ENCODE results near the gene ADCK2.
"Not testable (repeated sequence)": the region's sequence is repeated elsewhere in the genome, so short reads cannot be mapped to it uniquely, and the experiment has no call there.

Gene ADCK2

GRCh38 chr7:140734729-140735128 is 62.0 kb downstream of the ADCK2 start:
- peaks cover 19% of the 10 kb centered on the region for H3K36me3 ChIP-seq (ENCODE audit: insufficient read depth, low read length)
- no peak overlapping the region for H3K9ac ChIP-seq (ENCODE audit: low read depth, low read length, poor library complexity, severe bottlenecking)
- H3K79me2 ChIP-seq (ENCODE audit: insufficient read depth, low read length): no peaks in the 10 kb centered on the region
- H3K4me3 ChIP-seq (ENCODE audit: low read length, poor library complexity, severe bottlenecking): no peak overlapping the region
- no peaks in the 10 kb centered on the region for H4K20me1 ChIP-seq (ENCODE audit: insufficient read depth, low read length, poor library complexity, severe bottlenecking)
- no peaks in the 10 kb centered on the region for H3K4me1 ChIP-seq (ENCODE audit: insufficient read depth, low read length, poor library complexity, severe bottlenecking)
- no peaks in the 10 kb centered on the region for H3K27me3 ChIP-seq (ENCODE audit: insufficient read depth, low read length, poor library complexity, severe bottlenecking)
- no peaks in the 10 kb centered on the region for H3F3A ChIP-seq (ENCODE audit: low read depth)
- no peaks in the 10 kb centered on the region for H3K9me3 ChIP-seq (ENCODE audit: insufficient read depth, low read depth, low read length)
- no peak overlapping the region for H2AFZ ChIP-seq (ENCODE audit: low read length)
- no peak for TF ChIP-seq EZH2phosphoT487 (IDR thresholded peaks at IDR 0.05; ENCODE audit: borderline replicate concordance)
- no peak for TF ChIP-seq CTCF (conservative IDR thresholded peaks at IDR 0.05; ENCODE audit: low read length)
- H3K4me2 ChIP-seq (ENCODE audit: low read depth, low read length, poor library complexity, severe bottlenecking): no peak overlapping the region
- no peaks in the 10 kb centered on the region for H3K9me2 ChIP-seq (replicated peaks; ENCODE audit: low read depth, low read length)

GRCh38 chr7:140738280-140738679 is 65.5 kb downstream of the ADCK2 start:
- Histone ChIP-seq H3K9me3 (ENCODE audit: insufficient read depth, low read depth, low read length) (no peaks in the 10 kb centered on the region), H3K4me2 (ENCODE audit: low read depth, low read length, poor library complexity, severe bottlenecking) (no peak overlapping the region), H3K4me3 (ENCODE audit: low read length, poor library complexity, severe bottlenecking) (no peak overlapping the region), H3F3A (ENCODE audit: low read depth) (no peaks in the 10 kb centered on the region), H3K9me2 (replicated peaks; ENCODE audit: low read depth, low read length) (no peaks in the 10 kb centered on the region), H3K4me1 (ENCODE audit: insufficient read depth, low read length, poor library complexity, severe bottlenecking) (peaks cover 4% of the 10 kb centered on the region), H4K20me1 (ENCODE audit: insufficient read depth, low read length, poor library complexity, severe bottlenecking) (no peaks in the 10 kb centered on the region), H2AFZ (ENCODE audit: low read length) (no peak overlapping the region), H3K27me3 (ENCODE audit: insufficient read depth, low read length, poor library complexity, severe bottlenecking) (no peaks in the 10 kb centered on the region), H3K79me2 (ENCODE audit: insufficient read depth, low read length) (no peaks in the 10 kb centered on the region), H3K9ac (ENCODE audit: low read depth, low read length, poor library complexity, severe bottlenecking) (no peak overlapping the region), H3K36me3 (ENCODE audit: insufficient read depth, low read length) (peaks cover 21% of the 10 kb centered on the region)
- TF ChIP-seq EZH2phosphoT487 (IDR thresholded peaks at IDR 0.05; ENCODE audit: borderline replicate concordance) (no peak), CTCF (conservative IDR thresholded peaks at IDR 0.05; ENCODE audit: low read length) (no peak)

GRCh38 chr7:140743255-140743654 is 70.5 kb downstream of the ADCK2 start:
- not testable (repeated sequence) for H2AFZ ChIP-seq (ENCODE audit: low read length); H3K9me2 ChIP-seq (replicated peaks; ENCODE audit: low read depth, low read length); H3K9me3 ChIP-seq (ENCODE audit: insufficient read depth, low read depth, low read length); H3K4me2 ChIP-seq (ENCODE audit: low read depth, low read length, poor library complexity, severe bottlenecking); H3K4me1 ChIP-seq (ENCODE audit: insufficient read depth, low read length, poor library complexity, severe bottlenecking); H3K79me2 ChIP-seq (ENCODE audit: insufficient read depth, low read length); H3F3A ChIP-seq (ENCODE audit: low read depth); H3K9ac ChIP-seq (ENCODE audit: low read depth, low read length, poor library complexity, severe bottlenecking); H4K20me1 ChIP-seq (ENCODE audit: insufficient read depth, low read length, poor library complexity, severe bottlenecking); H3K27me3 ChIP-seq (ENCODE audit: insufficient read depth, low read length, poor library complexity, severe bottlenecking); H3K4me3 ChIP-seq (ENCODE audit: low read length, poor library complexity, severe bottlenecking)
- H3K36me3 ChIP-seq (ENCODE audit: insufficient read depth, low read length): peaks cover 16% of the 10 kb centered on the region; the same call in 1 of the 2 replicates

GRCh38 chr7:140744005-140744404 is 71.3 kb downstream of the ADCK2 start:
- Histone ChIP-seq H3K79me2 (ENCODE audit: insufficient read depth, low read length) (no peaks in the 10 kb centered on the region), H3K4me1 (ENCODE audit: insufficient read depth, low read length, poor library complexity, severe bottlenecking) (peaks cover 4% of the 10 kb centered on the region), H3K4me2 (ENCODE audit: low read depth, low read length, poor library complexity, severe bottlenecking) (no peak overlapping the region), H3K9me2 (replicated peaks; ENCODE audit: low read depth, low read length) (no peaks in the 10 kb centered on the region), H3F3A (ENCODE audit: low read depth) (no peaks in the 10 kb centered on the region), H3K9ac (ENCODE audit: low read depth, low read length, poor library complexity, severe bottlenecking) (no peak overlapping the region), H3K27me3 (ENCODE audit: insufficient read depth, low read length, poor library complexity, severe bottlenecking) (no peaks in the 10 kb centered on the region), H4K20me1 (ENCODE audit: insufficient read depth, low read length, poor library complexity, severe bottlenecking) (no peaks in the 10 kb centered on the region), H3K36me3 (ENCODE audit: insufficient read depth, low read length) (peaks cover 19% of the 10 kb centered on the region; the same call in 1 of the 2 replicates), H3K9me3 (ENCODE audit: insufficient read depth, low read depth, low read length) (no peaks in the 10 kb centered on the region), H3K4me3 (ENCODE audit: low read length, poor library complexity, severe bottlenecking) (no peak overlapping the region), H2AFZ (ENCODE audit: low read length) (no peak overlapping the region)
- TF ChIP-seq CTCF (conservative IDR thresholded peaks at IDR 0.05; ENCODE audit: low read length): no peak
- no peak for TF ChIP-seq EZH2phosphoT487 (IDR thresholded peaks at IDR 0.05; ENCODE audit: borderline replicate concordance)

All from Loucy (cell line).